Measurements from ENCODE around the gene EEF2K. TPM values are rescaled to one million over a fixed set of nuclear protein-coding genes. Genes with fewer than 3 reads are reported as not detected.

The EEF2K gene
- total and polyA plus RNA-seq, 12 donors = 5.1 to 38.9 (median 21.9) TPM

- TF ChIP-seq CTCF (IDR thresholded peaks at IDR 0.05) = no peak
- Histone ChIP-seq H3K36me3 (peaks cover 0 to 100% (median 34%) of the 10 kb centered on the region in 9 donors), H3K27ac (no peak overlapping the region), H3K4me1 (no peaks in the 10 kb centered on the region), H3K4me3 (no peak overlapping the region), H3K27me3 (no peaks in the 10 kb centered on the region), H3K9me3 (peaks cover 0 to 4% (median 0%) of the 10 kb centered on the region in 11 donors)
- ATAC-seq (no peak), DNase-seq (no peak)
- 72 to 82% methylated on average over 16 of the region's 16 CpGs for WGBS, 2 donors
- intact Hi-C loops (cut with DNase I) = no loop called here
Measured at GRCh38 chr16:22278441-22279230, 72.6 kb downstream of the EEF2K start.

- WGBS, 2 donors = 61 to 67% methylated on average over 5 of the region's 5 CpGs
- no peaks in the 10 kb centered on the region for H3K27me3 ChIP-seq
- no peak for ATAC-seq
- no peaks in the 10 kb centered on the region for H3K4me1 ChIP-seq
- H3K4me3 ChIP-seq = no peak overlapping the region
- H3K36me3 ChIP-seq = peaks cover 0 to 91% (median 31%) of the 10 kb centered on the region in 9 donors
- intact Hi-C loops (cut with DNase I) = no loop called here
- no peak for TF ChIP-seq CTCF (IDR thresholded peaks at IDR 0.05)
- no peak for DNase-seq
- no peak overlapping the region for H3K27ac ChIP-seq
- H3K9me3 ChIP-seq = peaks cover 0 to 4% (median 0%) of the 10 kb centered on the region in 11 donors
Measured at GRCh38 chr16:22282254-22282892, 76.3 kb downstream of the EEF2K start.

GRCh38 chr16:22284637-22285036 lies 78.6 kb downstream of the EEF2K start:
- TF ChIP-seq CTCF (IDR thresholded peaks at IDR 0.05) = no peak
- DNase-seq (no peak), ATAC-seq (no peak)
- Histone ChIP-seq H3K27me3 (no peaks in the 10 kb centered on the region), H3K9me3 (peaks cover 0 to 4% (median 0%) of the 10 kb centered on the region in 11 donors), H3K4me1 (no peaks in the 10 kb centered on the region), H3K27ac (no peak overlapping the region), H3K36me3 (peaks cover 0 to 70% (median 31%) of the 10 kb centered on the region in 9 donors), H3K4me3 (no peak overlapping the region)
- 86 to 94% methylated on average over 9 of the region's 9 CpGs for WGBS, 2 donors
- intact Hi-C loops (cut with DNase I) = no loop called here

GRCh38 chr16:22285080-22285479 lies 79.0 kb downstream of the EEF2K start:
- ATAC-seq (no peak), DNase-seq (no peak)
- TF ChIP-seq CTCF (IDR thresholded peaks at IDR 0.05) = no peak
- Histone ChIP-seq H3K4me1 (no peaks in the 10 kb centered on the region), H3K27ac (no peak overlapping the region), H3K27me3 (no peaks in the 10 kb centered on the region), H3K9me3 (peaks cover 0 to 4% (median 0%) of the 10 kb centered on the region in 11 donors), H3K36me3 (peaks cover 0 to 65% (median 27%) of the 10 kb centered on the region in 9 donors), H3K4me3 (no peak overlapping the region)
- 79 to 80% methylated on average over 6 of the region's 6 CpGs for WGBS, 2 donors
- intact Hi-C loops (cut with DNase I) = no loop called here

All from heart right ventricle (tissue), 16 donors.